ENCODE data around the gene CST11. TPM values are rescaled to one million over a fixed set of nuclear protein-coding genes. Genes with fewer than 3 reads are reported as not detected.
"Not testable (repeated sequence)": the region's sequence is repeated elsewhere in the genome, so short reads cannot be mapped to it uniquely, and the experiment has no call there.

The CST11 gene, protein sequence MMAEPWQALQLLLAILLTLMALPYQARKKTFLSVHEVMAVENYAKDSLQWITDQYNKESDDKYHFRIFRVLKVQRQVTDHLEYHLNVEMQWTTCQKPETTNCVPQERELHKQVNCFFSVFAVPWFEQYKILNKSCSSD
- not detected for total RNA-seq

DNA sequence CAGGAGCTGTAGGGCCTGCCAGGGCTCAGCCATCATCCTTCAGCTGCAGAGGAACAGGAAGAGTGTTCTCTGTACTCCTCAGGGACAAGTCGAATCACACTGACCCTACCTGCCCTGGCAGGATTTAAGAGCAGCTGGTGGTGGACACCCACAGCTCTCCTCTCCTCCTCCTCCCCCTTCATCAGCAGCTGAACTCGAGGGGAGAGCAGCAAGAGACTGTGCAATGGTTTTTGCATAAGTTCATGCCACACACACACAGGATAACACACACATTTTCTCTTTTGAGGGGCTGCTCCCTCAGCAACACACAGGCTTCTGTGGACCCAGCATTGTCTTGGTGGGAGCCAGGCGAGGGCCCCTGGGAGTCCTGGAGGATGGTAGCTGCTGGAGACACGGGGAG, at the start of gene CST11:
Gene CST11 (minus strand): TSS at position 101 of the 400 bp plus-strand sequence. CDS start 65 bp downstream, at position 36.
- no peak within 1 kb of the TSS for H3K4me3 ChIP-seq (ENCODE audit: low read length)
- H3K4me1 ChIP-seq (ENCODE audit: insufficient read depth, low read length), result peaks cover 13% of the 10 kb centered on the region
- H3K27me3 ChIP-seq (ENCODE audit: insufficient read depth, low read length), result no peaks in the 10 kb centered on the region
- H3K9me3 ChIP-seq (ENCODE audit: low read depth, low read length), result no peaks in the 10 kb centered on the region

DNA sequence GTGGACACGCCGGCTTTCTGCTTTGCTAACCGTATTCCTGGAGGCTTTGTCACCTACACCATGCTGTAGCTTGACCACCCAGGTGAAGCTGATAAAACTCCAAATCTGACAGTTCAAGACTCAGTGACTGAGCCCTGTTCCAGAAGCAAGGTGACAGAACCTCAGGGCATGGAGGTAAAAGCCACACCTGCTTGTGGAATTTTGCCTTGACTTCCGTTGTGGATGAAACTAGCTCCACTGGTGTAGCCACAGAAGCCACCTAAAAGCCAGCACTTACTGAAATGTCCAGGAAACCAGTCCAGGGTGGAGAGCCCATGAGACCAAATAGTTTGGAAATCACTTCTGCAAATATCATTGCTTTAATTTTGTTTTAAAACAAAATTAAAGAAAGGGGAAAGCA, 49.2 kb upstream of the CST11 start:
- Histone ChIP-seq H3K27me3 (ENCODE audit: insufficient read depth, low read length) (no peaks in the 10 kb centered on the region), H3K9me3 (ENCODE audit: low read depth, low read length) (no peaks in the 10 kb centered on the region), H3K4me1 (ENCODE audit: insufficient read depth, low read length) (no peaks in the 10 kb centered on the region), H3K4me3 (ENCODE audit: low read length) (no peak overlapping the region)

DNA sequence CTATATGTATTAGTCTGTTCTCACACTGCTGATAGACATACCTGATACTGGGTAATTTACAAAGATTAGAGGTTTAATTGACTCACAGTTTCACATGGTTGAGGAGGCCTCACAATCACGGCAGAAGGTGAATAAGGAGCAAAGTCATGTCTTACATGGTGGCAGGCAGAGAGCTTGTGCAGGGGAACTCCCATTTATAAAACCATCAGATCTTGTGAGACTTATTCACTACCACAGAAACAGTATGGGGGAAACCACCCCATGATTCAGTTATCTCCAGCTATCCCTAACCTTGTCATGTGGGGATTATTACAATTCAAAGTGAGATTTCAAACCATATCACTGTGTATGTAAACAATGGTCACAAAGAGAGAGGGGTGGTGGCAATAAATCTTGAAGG, 44.9 kb upstream of the CST11 start:
- Histone ChIP-seq H3K4me3 (ENCODE audit: low read length) (no peak overlapping the region), H3K27me3 (ENCODE audit: insufficient read depth, low read length) (no peaks in the 10 kb centered on the region), H3K4me1 (ENCODE audit: insufficient read depth, low read length) (no peaks in the 10 kb centered on the region), H3K9me3 (ENCODE audit: low read depth, low read length) (no peaks in the 10 kb centered on the region)

DNA sequence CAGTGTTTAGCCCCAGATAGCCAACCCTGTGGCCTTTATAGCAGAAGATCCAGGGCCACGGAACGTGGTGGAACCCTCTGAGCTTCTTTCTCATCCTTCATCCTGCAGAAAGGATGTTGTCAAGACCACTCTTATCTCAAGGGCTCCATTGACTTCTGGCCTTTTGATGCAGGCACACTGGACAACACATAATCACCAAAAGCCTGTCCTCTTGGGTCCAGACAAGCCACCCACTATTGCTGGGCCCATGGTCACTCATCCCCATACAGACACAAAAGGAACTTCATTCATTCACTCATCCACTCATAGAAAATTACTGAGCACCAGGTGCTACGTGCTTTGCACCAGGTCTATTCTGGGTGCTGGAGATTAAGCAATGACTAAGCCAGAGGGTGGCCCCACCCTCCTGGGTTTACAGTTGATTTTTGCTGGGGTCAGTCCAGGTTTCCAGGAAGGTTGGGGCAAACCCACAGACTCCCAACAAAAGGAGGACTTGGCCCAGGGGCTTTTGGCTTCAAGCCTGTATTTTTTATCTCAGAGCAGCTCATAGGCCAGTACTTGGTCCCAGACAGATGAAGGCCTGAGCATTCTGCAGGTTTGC, 40.6 kb upstream of the CST11 start:
- Histone ChIP-seq H3K4me3 (ENCODE audit: low read length) (no peak overlapping the region), H3K27me3 (ENCODE audit: insufficient read depth, low read length) (no peaks in the 10 kb centered on the region), H3K4me1 (ENCODE audit: insufficient read depth, low read length) (no peaks in the 10 kb centered on the region), H3K9me3 (ENCODE audit: low read depth, low read length) (no peaks in the 10 kb centered on the region)

DNA sequence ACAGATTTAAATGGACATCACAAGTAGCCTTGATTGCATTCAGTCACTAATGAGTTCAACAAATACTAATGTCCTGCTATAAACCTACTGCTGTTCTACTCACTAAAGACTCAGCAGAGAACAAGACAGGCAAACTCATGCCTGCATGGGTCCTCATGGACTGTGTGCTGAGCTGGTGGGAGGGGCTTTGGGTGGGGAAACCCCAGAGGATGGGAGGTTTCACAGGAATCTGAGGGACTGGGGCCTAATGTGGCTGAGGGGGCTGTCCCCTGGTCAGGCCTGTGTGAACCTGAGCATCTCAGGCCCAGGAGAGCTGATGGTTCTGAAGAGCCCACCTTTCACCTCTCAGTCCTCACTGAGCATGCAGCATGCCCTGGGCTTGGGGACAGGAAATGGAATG, 39.6 kb upstream of the CST11 start:
- no peaks in the 10 kb centered on the region for H3K4me1 ChIP-seq (ENCODE audit: insufficient read depth, low read length)
- no peaks in the 10 kb centered on the region for H3K9me3 ChIP-seq (ENCODE audit: low read depth, low read length)
- H3K4me3 ChIP-seq (ENCODE audit: low read length), result no peak overlapping the region

DNA sequence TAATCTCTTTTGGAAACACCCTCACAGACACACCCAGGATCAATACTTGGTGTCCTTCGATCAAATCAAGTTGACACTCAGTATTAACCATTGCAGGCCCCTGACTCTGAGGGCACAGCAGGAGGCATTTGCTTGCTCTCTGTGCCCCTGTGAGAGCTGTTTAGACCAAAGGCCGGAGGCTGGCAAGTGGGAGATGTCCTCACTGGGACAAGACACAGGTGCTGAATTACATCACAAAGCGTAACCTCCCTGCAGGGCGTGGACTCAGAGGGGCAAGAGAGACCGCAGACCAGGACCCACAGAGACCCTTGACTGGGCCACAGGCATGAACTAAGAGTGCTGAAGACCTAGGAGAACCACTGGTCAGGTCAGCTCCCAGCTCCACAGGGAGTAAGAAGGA, 38.1 kb upstream of the CST11 start, which contains the start of gene CST8:
Gene CST8 (plus strand): TSS at position 301 of the 400 bp plus-strand sequence. CDS start 551 bp downstream, outside the sequence.
- H3K4me3 ChIP-seq (ENCODE audit: low read length), result no peak within 1 kb of the TSS

More for the DNA sequence above, 39.6 kb upstream of the CST11 start:
- H3K27me3 ChIP-seq (ENCODE audit: insufficient read depth, low read length), result no peaks in the 10 kb centered on the region

DNA sequence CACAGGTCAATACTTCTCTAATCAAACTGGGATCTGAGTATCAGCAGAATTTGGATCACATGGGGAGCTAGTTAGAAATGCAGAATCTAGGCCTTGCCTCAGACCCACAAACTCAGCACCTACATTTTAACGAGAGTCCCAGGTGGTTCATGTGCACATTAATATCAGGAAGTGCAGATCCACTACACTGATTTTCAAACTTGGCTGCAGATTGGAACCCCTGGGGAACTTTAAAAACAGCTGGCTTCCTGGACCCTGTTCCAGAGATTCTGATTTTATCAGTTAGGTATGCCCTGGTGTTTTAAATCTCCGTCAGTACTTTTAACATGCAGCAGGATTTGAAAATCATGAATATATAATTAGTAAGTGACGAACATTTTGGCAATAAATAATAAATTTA, 36.3 kb upstream of the CST11 start:
- Histone ChIP-seq H3K4me1 (ENCODE audit: insufficient read depth, low read length) (no peaks in the 10 kb centered on the region), H3K4me3 (ENCODE audit: low read length) (no peak overlapping the region), H3K9me3 (ENCODE audit: low read depth, low read length) (no peaks in the 10 kb centered on the region), H3K27me3 (ENCODE audit: insufficient read depth, low read length) (peaks cover 2% of the 10 kb centered on the region)

More for the DNA sequence above, 38.1 kb upstream of the CST11 start, which contains the start of gene CST8:
- H3K4me1 ChIP-seq (ENCODE audit: insufficient read depth, low read length), result no peaks in the 10 kb centered on the region
- H3K9me3 ChIP-seq (ENCODE audit: low read depth, low read length), result no peaks in the 10 kb centered on the region
- H3K27me3 ChIP-seq (ENCODE audit: insufficient read depth, low read length), result peaks cover 2% of the 10 kb centered on the region

DNA sequence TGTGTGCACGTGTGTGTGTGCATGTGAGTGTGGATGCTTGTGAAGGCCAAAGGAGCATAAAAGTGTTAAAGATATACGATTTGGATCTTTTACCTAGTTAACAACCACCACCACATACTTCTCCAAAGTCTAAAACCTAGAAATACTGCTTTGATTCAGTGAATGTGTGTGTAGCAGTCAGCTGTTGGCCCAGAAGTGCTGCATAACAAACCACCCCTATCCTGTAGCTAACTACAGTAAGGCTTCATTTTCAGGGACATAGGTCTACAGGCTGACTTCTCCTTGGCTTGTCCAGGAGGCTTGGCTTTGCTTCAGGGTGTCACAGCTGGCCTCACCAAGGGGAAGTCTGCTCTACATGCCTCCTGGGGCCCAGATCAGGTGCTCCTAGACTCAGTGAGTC, 35.8 kb upstream of the CST11 start:
- Histone ChIP-seq H3K9me3 (ENCODE audit: low read depth, low read length) (no peaks in the 10 kb centered on the region), H3K4me3 (ENCODE audit: low read length) (no peak overlapping the region), H3K4me1 (ENCODE audit: insufficient read depth, low read length) (no peaks in the 10 kb centered on the region), H3K27me3 (ENCODE audit: insufficient read depth, low read length) (peaks cover 2% of the 10 kb centered on the region)

DNA sequence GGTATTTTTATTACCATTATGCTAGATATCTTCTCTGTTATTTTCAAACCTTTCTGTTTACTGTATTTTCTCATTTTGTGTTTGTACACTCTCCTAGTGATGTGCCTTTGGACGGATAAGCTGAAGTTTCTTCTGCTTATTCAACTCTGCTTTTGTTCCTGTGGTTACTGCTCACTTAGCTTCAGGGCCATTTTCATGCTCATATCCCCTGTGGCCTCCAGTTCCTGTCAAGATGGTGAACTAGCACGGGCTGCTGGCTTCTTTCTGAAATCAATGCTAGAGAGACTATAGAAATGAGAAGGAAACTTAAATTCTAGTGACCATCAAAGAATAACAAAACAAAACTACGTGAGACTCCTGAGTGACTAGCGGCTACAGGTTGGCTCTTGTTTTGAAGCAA, 31.4 kb upstream of the CST11 start:
- H3K4me1 ChIP-seq (ENCODE audit: insufficient read depth, low read length), result no peaks in the 10 kb centered on the region
- H3K4me3 ChIP-seq (ENCODE audit: low read length), result no peak overlapping the region
- no peaks in the 10 kb centered on the region for H3K9me3 ChIP-seq (ENCODE audit: low read depth, low read length)
- peaks cover 2% of the 10 kb centered on the region for H3K27me3 ChIP-seq (ENCODE audit: insufficient read depth, low read length)

DNA sequence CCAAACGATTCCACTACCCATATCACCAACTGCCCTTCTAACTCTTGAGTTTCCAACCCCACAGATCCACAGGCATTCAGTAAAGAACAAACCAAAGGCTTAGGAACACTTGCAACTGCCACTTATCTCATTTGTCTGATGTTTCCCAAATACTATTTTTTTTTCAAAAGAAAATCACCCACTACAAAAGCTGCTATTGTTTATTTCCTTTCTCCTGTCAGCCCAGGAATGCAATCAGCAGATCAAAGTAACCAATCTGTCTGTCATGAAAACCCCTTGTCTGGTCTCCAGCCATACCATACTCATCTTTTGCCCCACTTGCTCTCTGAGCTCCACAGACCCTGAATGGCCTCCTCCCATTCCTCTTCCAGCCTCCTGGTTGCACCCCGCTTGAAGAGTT, 29.5 kb upstream of the CST11 start:
- H3K27me3 ChIP-seq (ENCODE audit: insufficient read depth, low read length), result peaks cover 2% of the 10 kb centered on the region
- H3K4me1 ChIP-seq (ENCODE audit: insufficient read depth, low read length), result no peaks in the 10 kb centered on the region
- H3K4me3 ChIP-seq (ENCODE audit: low read length), result no peak overlapping the region
- H3K9me3 ChIP-seq (ENCODE audit: low read depth, low read length), result no peaks in the 10 kb centered on the region

DNA sequence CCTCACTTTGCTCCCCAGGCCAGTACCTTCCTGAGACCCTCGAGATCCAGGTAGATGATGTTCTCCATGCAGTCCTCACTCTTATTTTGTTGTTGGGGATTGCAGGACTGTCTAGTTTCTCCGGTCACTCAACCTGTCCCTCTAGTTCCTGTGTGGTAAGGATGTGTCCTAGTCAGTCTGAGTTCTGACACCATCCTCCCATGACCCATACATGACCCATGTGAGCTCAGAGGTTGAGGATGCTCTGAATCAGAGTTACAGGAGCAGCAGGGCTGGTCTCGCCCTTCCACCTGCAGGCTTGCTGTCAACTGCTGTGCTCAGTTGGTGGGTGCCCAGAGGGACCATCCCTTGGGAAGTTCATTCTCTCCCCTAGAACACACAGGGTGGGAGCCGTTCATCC, 26.4 kb upstream of the CST11 start:
- Histone ChIP-seq H3K27me3 (ENCODE audit: insufficient read depth, low read length) (no peaks in the 10 kb centered on the region), H3K9me3 (ENCODE audit: low read depth, low read length) (no peaks in the 10 kb centered on the region), H3K4me3 (ENCODE audit: low read length) (no peak overlapping the region), H3K4me1 (ENCODE audit: insufficient read depth, low read length) (no peaks in the 10 kb centered on the region)

DNA sequence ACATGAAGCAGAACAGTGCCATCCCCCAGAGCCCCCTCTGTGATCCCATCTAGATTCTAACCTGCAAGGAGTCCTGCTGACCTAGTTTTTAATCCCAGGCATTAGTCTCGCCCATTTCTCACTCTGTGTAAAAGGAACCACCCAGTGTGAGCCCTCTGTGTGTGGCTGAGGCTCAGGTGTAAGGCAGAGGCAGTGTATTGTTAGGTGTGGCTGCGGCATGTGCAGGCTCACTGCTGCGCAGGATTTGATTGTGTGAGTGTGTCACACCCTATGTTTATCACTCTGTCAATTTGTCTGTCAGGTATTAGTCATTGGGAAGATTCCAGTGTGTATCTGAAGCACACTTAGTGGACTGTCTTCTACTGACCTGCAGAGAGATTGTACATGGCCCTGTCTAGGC, 24.5 kb upstream of the CST11 start:
- no peaks in the 10 kb centered on the region for H3K9me3 ChIP-seq (ENCODE audit: low read depth, low read length)
- no peak overlapping the region for H3K4me3 ChIP-seq (ENCODE audit: low read length)
- no peaks in the 10 kb centered on the region for H3K27me3 ChIP-seq (ENCODE audit: insufficient read depth, low read length)
- no peaks in the 10 kb centered on the region for H3K4me1 ChIP-seq (ENCODE audit: insufficient read depth, low read length)

DNA sequence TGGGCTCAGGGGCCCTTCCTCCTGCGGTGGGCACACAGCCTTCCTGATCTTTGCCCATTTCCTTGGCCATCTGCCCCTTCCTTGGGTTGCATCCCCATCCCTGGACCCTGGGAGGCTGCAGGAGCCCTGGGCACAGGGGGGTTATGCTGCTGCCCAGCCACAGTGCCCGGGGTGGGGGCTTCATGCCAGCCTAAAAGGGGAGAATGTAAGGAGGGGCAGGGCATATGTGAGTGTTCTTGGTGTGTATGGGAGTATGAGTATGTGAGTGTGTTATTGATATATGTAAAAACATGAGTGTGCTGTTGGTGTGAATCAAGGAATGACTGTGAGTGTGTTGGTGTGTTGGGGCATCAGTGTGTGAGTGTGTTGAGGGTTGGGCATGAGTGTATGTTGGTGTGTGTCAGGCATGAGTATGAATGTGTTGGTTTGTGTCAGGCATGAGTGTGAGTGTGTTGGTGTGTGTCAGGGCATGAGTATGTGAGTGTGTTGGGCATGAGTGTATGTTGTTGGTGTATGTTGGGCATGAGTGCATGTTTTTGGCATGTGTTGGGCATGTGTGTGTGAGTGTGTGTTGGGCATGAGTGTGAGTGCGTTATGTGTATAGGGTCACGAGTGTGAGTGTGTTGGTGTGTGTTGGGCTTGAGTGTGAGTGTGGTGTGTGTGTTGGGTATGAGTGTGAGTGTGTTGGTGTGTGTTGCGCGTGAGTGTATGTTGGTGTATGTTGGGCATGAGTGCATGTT, 23.5 kb upstream of the CST11 start:
- Histone ChIP-seq H3K4me3 (ENCODE audit: low read length) (no peak overlapping the region), H3K27me3 (ENCODE audit: insufficient read depth, low read length) (no peaks in the 10 kb centered on the region), H3K4me1 (ENCODE audit: insufficient read depth, low read length) (no peaks in the 10 kb centered on the region), H3K9me3 (ENCODE audit: low read depth, low read length) (no peaks in the 10 kb centered on the region)

DNA sequence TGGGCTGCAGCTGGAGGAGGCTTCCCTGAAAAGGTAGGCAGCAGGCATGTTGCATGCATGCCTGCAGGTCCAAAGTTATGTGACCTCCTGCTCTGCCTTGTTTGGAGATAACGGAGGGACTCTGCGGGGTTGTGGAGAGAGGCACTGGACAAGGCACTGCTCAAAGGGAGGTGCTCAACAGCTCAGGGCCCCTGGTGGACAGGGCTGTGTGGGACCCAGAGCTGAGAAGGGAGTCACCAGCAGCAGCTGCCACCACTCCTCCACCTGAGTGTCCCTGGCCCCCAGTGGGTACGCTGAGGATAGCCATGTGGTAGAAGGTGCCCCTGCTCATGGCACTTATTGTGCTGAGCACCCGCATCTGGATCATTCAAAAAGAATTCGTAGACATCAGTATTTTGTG, 22.7 kb upstream of the CST11 start:
- no peaks in the 10 kb centered on the region for H3K27me3 ChIP-seq (ENCODE audit: insufficient read depth, low read length)
- no peaks in the 10 kb centered on the region for H3K4me1 ChIP-seq (ENCODE audit: insufficient read depth, low read length)
- no peaks in the 10 kb centered on the region for H3K9me3 ChIP-seq (ENCODE audit: low read depth, low read length)
- no peak overlapping the region for H3K4me3 ChIP-seq (ENCODE audit: low read length)

DNA sequence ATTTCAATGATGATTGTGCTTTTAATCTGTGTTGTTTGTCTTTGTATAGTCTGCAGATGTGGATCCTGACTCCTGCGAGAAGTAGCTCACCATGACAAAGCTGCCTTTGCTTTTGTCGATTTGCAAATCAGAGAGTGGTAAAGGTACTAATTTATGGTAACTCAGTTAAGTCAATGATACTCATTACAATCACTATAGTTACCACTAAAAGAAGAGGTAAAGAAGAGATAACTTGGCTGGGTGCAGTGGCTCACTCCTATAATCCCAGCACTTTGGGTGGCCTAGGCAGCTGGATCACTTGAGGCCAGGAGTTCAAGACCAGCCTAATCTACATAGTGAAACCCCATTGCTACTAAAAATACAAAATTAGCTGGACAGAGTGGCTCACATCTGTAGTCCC, 20.6 kb upstream of the CST11 start:
- not testable (repeated sequence) for H3K4me3 ChIP-seq (ENCODE audit: low read length); H3K4me1 ChIP-seq (ENCODE audit: insufficient read depth, low read length); H3K27me3 ChIP-seq (ENCODE audit: insufficient read depth, low read length); H3K9me3 ChIP-seq (ENCODE audit: low read depth, low read length)

DNA sequence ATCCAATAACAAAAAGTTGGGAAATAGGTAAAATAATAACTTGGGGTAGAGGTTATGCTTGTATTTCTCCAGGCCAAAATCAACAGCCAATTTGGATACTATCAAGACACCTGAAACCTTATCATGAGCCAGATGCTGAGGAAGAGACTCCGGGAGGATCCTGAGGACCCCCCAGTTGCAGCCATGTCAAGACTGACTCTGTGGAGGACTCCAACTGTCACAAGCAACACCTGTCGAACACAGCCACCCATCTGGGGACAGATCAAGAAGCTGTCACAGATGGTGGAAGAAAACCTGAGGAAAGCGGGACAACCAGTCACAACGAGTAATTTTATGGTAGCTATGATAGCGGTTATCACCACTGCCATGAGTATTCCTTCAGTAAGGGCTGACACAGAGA, 19.6 kb upstream of the CST11 start:
- not testable (repeated sequence) for H3K9me3 ChIP-seq (ENCODE audit: low read depth, low read length); H3K4me1 ChIP-seq (ENCODE audit: insufficient read depth, low read length); H3K27me3 ChIP-seq (ENCODE audit: insufficient read depth, low read length); H3K4me3 ChIP-seq (ENCODE audit: low read length)
